HEK293 (cell line): ENCODE results near the gene HOXB4.

Source experiments
- PRDM1 ChIP-seq: fragments of 450-650 bp; formaldehyde crosslinking; IDR thresholded peaks from 2 replicates; pipeline ENCODE4; 2016; ENCODE audit warnings: missing biosample characterization, missing genetic modification characterization
- SCRT2 ChIP-seq: fragments of 450-650 bp; formaldehyde crosslinking; IDR thresholded peaks from 2 replicates; pipeline ENCODE4 v1.5.1; 2016; ENCODE audit warnings: missing biosample characterization, missing genetic modification characterization
- ZBTB1 ChIP-seq: fragments of 450-650 bp; formaldehyde crosslinking; IDR thresholded peaks from 2 replicates; pipeline ENCODE4 v1.5.1; 2016; ENCODE audit warnings: missing biosample characterization, missing genetic modification characterization
- ZNF121 ChIP-seq: fragments of 450-650 bp; formaldehyde crosslinking; IDR thresholded peaks from 2 replicates; pipeline ENCODE4 v1.5.1; 2016; ENCODE audit warnings: missing biosample characterization, missing genetic modification characterization
- ZNF223 ChIP-seq: fragments of 450-650 bp; formaldehyde crosslinking; IDR thresholded peaks from 2 replicates; pipeline ENCODE4 v1.5.1; 2016; ENCODE audit warnings: missing biosample characterization, missing genetic modification characterization
- ZNF335 ChIP-seq: fragments of 450-650 bp; formaldehyde crosslinking; conservative IDR thresholded peaks from 2 replicates; pipeline ENCODE4 v1.5.1; 2016; ENCODE audit warnings: missing biosample characterization, missing genetic modification characterization
- ZNF561 ChIP-seq: fragments of 450-650 bp; IDR thresholded peaks from 2 replicates; pipeline ENCODE4 v1.5.1; 2018; ENCODE audit warnings: missing biosample characterization, missing genetic modification characterization, borderline replicate concordance
- ZNF610 ChIP-seq: fragments of 450-650 bp; formaldehyde crosslinking; IDR thresholded peaks from 2 replicates; pipeline ENCODE4 v1.5.1; 2016; ENCODE audit warnings: missing biosample characterization, missing genetic modification characterization, borderline replicate concordance
- ZNF658 ChIP-seq: fragments of 450-650 bp; formaldehyde crosslinking; IDR thresholded peaks from 2 replicates; pipeline ENCODE4; 2016; ENCODE audit warnings: missing biosample characterization, missing genetic modification characterization
- TF ChIP-seq, protein P1 (sequence below): sonication (generic); formaldehyde crosslinking; IDR thresholded peaks from 2 replicates; pipeline ENCODE4 v1.8.1; 2022; ENCODE audit warnings: mild to moderate bottlenecking, moderate library complexity, missing genetic modification reagents
- TF ChIP-seq, protein P2 (sequence below): fragments of 450-650 bp; formaldehyde crosslinking; IDR thresholded peaks from 2 replicates; pipeline ENCODE4 v1.5.1; 2016; ENCODE audit warnings: missing biosample characterization, missing genetic modification characterization
- TF ChIP-seq, protein P3 (sequence below): fragments of 450-650 bp; formaldehyde crosslinking; IDR thresholded peaks from 2 replicates; pipeline ENCODE4 v1.5.1; 2016; ENCODE audit warnings: missing biosample characterization, missing genetic modification characterization
- TF ChIP-seq, protein P4 (sequence below): fragments of 450-650 bp; formaldehyde crosslinking; IDR thresholded peaks from 2 replicates; pipeline ENCODE4 v1.5.1; 2016; ENCODE audit warnings: missing biosample characterization, missing genetic modification characterization
- TF ChIP-seq, protein P5 (sequence below): fragments of 450-650 bp; formaldehyde crosslinking; IDR thresholded peaks from 2 replicates; pipeline ENCODE4 v1.5.1; 2016; ENCODE audit warnings: missing biosample characterization, missing genetic modification characterization

DNA sequence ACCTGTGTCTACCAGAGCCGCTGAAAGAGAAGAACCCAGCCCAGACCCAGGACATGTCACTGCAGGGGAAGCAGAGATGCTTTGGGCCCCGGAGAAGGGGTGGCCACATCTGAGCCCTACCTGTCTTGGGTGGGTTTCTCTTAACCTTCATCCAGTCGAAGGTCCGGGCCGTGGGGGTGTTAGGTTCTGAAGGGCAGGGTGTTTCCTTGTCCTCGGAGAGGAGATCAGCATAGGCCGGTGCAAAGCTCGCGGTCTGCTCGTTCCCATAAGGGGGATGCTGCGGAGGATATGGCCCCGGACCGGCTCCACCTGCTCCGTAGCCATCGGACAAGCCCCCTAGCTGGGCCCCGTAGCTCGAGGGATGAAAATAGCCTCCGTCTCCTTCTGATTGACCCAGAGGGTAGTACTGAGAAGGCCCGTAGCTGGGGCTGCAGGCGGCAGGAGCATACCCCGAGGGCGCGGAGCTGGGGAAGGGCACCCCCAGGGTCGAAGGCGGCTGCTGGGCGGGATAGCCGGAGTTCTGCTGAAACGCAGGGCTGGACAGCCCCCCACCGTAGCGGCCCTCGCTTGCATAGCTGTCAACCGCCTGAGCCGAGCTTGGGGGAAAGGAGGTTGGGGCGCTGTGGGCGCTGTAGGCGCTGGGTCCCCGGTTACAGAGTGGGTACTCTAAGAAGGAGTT is 47.8 kb downstream of the HOXB4 start:
- TF ChIP-seq ZNF121 (tag by site-specific recombination) (no peak), ZNF335 (tag by site-specific recombination) (no peak), ZBTB1 (tag by site-specific recombination) (no peak), PRDM1 (tag by site-specific recombination) (no peak), ZNF610 (no peak), ZNF658 (tag by site-specific recombination) (no peak), ZNF223 (tag by site-specific recombination) (no peak), SCRT2 (tag by site-specific recombination) (no peak), ZNF561 (tag by site-specific recombination) (no peak)
- TF ChIP-seq, protein P1, sequence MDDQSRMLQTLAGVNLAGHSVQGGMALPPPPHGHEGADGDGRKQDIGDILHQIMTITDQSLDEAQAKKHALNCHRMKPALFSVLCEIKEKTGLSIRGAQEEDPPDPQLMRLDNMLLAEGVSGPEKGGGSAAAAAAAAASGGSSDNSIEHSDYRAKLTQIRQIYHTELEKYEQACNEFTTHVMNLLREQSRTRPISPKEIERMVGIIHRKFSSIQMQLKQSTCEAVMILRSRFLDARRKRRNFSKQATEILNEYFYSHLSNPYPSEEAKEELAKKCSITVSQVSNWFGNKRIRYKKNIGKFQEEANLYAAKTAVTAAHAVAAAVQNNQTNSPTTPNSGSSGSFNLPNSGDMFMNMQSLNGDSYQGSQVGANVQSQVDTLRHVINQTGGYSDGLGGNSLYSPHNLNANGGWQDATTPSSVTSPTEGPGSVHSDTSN (CRISPR knock-in tag) = no peak
- TF ChIP-seq, protein P2, sequence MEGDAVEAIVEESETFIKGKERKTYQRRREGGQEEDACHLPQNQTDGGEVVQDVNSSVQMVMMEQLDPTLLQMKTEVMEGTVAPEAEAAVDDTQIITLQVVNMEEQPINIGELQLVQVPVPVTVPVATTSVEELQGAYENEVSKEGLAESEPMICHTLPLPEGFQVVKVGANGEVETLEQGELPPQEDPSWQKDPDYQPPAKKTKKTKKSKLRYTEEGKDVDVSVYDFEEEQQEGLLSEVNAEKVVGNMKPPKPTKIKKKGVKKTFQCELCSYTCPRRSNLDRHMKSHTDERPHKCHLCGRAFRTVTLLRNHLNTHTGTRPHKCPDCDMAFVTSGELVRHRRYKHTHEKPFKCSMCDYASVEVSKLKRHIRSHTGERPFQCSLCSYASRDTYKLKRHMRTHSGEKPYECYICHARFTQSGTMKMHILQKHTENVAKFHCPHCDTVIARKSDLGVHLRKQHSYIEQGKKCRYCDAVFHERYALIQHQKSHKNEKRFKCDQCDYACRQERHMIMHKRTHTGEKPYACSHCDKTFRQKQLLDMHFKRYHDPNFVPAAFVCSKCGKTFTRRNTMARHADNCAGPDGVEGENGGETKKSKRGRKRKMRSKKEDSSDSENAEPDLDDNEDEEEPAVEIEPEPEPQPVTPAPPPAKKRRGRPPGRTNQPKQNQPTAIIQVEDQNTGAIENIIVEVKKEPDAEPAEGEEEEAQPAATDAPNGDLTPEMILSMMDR = no peak
- TF ChIP-seq, protein P3, sequence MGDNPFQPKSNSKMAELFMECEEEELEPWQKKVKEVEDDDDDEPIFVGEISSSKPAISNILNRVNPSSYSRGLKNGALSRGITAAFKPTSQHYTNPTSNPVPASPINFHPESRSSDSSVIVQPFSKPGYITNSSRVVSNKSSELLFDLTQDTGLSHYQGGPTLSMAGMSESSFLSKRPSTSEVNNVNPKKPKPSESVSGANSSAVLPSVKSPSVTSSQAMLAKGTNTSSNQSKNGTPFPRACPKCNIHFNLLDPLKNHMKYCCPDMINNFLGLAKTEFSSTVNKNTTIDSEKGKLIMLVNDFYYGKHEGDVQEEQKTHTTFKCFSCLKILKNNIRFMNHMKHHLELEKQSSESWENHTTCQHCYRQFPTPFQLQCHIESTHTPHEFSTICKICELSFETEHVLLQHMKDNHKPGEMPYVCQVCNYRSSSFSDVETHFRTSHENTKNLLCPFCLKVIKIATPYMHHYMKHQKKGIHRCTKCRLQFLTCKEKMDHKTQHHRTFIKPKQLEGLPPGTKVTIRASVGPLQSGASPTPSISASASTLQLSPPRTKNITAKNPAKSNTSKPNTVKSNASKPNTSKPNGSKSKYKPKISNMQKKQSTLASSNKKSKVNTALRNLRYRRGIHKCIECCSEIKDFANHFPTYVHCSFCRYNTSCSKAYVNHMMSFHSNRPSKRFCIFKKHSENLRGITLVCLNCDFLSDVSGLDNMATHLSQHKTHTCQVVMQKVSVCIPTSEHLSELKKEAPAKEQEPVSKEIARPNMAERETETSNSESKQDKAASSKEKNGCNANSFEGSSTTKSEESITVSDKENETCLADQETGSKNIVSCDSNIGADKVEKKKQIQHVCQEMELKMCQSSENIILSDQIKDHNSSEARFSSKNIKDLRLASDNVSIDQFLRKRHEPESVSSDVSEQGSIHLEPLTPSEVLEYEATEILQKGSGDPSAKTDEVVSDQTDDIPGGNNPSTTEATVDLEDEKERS = no peak
- TF ChIP-seq, protein P4, sequence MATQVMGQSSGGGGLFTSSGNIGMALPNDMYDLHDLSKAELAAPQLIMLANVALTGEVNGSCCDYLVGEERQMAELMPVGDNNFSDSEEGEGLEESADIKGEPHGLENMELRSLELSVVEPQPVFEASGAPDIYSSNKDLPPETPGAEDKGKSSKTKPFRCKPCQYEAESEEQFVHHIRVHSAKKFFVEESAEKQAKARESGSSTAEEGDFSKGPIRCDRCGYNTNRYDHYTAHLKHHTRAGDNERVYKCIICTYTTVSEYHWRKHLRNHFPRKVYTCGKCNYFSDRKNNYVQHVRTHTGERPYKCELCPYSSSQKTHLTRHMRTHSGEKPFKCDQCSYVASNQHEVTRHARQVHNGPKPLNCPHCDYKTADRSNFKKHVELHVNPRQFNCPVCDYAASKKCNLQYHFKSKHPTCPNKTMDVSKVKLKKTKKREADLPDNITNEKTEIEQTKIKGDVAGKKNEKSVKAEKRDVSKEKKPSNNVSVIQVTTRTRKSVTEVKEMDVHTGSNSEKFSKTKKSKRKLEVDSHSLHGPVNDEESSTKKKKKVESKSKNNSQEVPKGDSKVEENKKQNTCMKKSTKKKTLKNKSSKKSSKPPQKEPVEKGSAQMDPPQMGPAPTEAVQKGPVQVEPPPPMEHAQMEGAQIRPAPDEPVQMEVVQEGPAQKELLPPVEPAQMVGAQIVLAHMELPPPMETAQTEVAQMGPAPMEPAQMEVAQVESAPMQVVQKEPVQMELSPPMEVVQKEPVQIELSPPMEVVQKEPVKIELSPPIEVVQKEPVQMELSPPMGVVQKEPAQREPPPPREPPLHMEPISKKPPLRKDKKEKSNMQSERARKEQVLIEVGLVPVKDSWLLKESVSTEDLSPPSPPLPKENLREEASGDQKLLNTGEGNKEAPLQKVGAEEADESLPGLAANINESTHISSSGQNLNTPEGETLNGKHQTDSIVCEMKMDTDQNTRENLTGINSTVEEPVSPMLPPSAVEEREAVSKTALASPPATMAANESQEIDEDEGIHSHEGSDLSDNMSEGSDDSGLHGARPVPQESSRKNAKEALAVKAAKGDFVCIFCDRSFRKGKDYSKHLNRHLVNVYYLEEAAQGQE (tag by site-specific recombination) = no peak
- TF ChIP-seq, protein P5, sequence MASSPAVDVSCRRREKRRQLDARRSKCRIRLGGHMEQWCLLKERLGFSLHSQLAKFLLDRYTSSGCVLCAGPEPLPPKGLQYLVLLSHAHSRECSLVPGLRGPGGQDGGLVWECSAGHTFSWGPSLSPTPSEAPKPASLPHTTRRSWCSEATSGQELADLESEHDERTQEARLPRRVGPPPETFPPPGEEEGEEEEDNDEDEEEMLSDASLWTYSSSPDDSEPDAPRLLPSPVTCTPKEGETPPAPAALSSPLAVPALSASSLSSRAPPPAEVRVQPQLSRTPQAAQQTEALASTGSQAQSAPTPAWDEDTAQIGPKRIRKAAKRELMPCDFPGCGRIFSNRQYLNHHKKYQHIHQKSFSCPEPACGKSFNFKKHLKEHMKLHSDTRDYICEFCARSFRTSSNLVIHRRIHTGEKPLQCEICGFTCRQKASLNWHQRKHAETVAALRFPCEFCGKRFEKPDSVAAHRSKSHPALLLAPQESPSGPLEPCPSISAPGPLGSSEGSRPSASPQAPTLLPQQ (tag by site-specific recombination) = no peak
